ENCODE measurements around the gene RALGPS2.
A peak's percentile ranks its signal among the peaks of the same experiment; 100 is the strongest.
"Not testable (repeated sequence)": the region's sequence is repeated elsewhere in the genome, so short reads cannot be mapped to it uniquely, and the experiment has no call there.

The RALGPS2 gene

DNA sequence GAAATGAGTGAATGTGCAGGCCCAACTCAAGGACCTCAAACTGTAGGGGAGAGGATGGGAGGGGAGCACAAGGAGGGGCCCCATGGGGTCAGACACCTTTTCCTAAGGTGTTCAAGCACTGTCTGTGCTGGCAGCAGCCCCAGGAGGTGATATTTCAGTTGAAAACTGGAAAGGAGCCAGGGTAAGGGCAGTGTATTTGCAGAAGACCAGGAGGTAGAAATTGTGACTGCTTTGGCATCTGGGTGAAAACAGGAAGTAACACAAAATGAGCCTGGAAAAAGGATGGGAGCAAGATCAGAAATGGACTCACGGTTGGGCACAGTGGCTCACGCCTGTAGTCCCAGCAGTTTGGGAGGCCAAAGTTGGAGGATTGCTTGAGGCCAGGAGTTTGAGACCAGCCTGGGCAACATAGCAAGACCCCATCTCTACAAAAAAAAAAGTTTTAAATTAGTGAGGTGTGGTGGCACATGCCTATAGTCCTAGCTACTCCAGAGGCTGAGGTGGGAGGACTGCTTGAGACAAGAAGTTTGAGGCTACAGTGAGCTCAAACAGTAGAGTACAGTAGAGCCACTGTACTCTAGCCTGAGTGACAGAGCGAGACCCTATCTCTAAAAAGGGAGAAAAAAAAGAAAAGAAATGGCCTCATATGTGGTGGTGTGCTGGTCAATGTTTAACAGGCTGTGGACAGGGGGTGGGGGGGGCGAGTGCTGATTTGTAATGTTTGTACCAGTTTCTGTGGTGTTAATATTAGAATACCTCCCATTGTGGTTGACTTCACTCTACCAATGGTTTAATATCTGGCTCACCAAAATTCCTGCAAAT, 222.0 kb downstream of the RALGPS2 start:
- no peak for DNase-seq

GRCh38 chr1:178947677-178947981, 222.6 kb downstream of the RALGPS2 start:
- DNase-seq: no peak

DNA sequence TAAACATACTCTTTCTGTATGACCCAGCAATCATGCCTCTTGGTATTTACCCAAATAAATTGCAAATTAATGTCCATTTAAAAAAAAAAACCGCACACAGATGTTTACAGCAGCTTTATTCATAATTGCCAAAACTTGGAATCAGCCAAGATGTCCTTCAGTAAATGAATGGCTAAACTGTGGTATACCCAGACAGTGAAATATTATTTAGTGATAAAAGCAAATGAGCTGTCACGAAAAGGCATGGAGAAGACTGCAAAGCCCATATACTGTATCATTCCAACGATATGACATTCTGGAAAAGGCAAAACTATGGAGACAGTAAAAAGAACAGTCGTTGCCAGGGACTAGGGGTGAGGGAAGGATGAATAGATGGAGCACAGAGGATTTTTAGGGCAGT, 223.6 kb downstream of the RALGPS2 start:
- no peak for DNase-seq

- not testable (repeated sequence) for DNase-seq
These were observed 224.8 kb downstream of the RALGPS2 start for GRCh38 chr1:178949866-178950265.

- no peak for DNase-seq
These were observed 226.6 kb downstream of the RALGPS2 start for GRCh38 chr1:178951600-178951999.

DNA sequence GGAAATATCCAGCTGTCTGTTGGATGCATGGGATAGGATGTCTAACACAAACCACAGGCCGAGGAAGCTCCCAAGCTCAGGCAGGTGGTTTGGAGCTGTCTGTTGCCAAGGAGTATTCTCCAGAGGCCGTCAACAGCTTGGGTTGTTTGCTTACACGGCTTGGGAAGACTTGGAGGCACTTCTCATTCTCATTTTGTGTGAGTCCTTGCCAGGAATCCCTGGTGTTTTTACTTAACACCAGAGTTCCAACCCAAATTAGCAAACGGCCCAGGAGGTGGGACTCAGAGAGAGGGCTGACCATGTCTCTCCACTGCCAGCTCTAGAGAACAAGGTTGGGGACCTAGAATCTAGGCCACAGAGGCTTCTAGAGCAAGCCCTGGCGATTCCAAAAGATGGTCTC, 228.0 kb downstream of the RALGPS2 start:
- peak; percentile 30 for DNase-seq

DNA sequence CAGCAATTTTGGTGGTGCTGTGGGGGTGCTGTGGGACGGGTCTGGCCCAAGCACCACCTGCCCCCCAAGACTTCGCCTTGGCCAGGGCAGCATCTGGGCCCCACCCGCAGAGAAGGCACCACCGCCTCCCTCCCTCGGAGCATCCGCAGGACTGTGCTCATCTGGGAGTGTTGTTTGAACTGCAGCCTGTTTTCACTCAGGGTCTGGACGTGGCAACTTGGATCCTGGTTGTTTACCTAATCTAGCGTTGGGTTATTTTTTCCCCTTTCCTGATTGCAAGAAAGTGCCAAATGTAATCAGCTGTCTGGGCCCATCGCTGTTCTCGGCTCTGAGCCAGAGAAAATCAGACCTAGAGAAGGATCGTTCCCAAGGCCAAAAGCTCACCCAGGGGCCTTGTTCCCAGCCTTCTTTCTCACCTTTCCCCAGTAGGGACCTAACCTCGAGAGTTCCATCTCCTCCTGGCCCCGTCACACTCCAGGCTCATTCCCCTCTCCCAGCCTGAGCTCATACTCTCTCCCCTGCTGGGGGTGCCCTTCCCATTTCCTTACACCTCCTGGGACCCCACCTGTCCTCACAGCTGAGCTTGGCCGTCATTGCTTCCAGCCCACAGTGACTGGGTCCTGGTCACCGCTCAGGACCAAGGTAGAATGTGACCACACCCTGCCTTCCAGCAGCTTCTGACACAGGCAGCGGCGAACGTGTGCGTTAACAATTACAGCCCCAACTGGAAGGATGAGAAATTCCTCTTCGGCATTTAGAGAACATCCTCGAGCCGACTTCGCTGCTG, 228.7 kb downstream of the RALGPS2 start:
- no peak for DNase-seq

GRCh38 chr1:178954325-178954690, 229.3 kb downstream of the RALGPS2 start:
- no peak for DNase-seq

- DNase-seq: no peak
These were observed 229.9 kb downstream of the RALGPS2 start for GRCh38 chr1:178954937-178955336.

- DNase-seq: no peak
These were observed 230.4 kb downstream of the RALGPS2 start for GRCh38 chr1:178955391-178955954.

GRCh38 chr1:178958491-178958890, 233.4 kb downstream of the RALGPS2 start:
- no peak for DNase-seq

- no peak for DNase-seq
These were observed 234.8 kb downstream of the RALGPS2 start for GRCh38 chr1:178959543-178960460.

DNA sequence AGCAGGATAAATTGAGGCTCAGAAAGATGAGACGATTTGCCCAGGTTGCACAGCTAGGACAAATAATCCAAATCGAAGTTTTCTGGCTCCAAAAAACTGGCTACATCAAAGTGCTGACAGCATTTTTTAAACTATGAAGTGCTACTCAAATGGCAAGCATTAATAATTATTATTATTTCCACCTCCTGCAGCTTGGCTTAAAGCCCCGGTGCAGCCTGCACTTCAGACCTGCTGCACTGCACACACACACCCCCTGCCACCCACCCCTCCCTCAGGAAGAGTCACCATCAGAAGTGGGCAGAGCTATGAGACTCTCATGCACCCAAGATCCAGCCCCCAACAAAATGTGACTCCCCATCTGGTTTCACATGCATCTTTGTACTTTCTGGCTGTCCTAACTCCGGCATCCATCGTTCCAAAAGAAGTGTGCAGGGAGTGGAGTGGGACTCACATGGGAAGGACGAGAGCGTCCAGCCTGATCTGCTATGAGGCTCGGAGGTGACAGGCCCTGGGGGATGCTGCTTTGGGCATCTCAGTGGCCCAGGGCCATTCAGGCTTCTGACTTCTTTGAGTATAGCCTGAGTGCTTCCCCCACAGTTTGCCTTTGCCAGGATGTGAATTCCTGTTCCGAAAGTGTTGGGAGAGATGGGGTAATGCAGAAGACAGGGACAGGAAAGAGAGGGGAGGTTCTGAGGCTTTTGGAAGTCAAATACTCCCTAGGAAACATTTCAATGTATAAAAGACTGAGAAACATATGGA, 235.6 kb downstream of the RALGPS2 start:
- DNase-seq: no peak

- DNase-seq: no peak
These were observed 236.3 kb downstream of the RALGPS2 start for GRCh38 chr1:178961331-178961730.

DNA sequence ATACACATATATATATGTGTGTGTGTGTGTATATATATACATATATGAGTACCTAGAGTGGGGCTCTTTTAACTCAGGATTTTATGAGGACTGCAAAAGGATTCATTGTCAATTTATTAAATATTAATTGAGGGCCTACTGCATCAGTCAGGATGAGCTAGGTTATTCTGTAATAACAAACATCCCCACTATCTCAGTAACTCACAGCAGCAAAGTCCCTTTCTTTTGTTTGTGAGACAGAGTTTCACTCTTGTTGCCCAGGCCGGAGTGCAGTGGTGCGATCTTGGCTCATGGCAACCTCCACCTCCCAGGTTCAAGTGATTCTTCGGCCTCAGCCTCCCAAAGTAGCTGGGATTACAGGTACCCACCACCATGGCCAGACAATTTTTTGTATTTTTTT, 236.8 kb downstream of the RALGPS2 start:
- DNase-seq: no peak

GRCh38 chr1:178962853-178963711, 238.0 kb downstream of the RALGPS2 start:
- no peak for DNase-seq

DNA sequence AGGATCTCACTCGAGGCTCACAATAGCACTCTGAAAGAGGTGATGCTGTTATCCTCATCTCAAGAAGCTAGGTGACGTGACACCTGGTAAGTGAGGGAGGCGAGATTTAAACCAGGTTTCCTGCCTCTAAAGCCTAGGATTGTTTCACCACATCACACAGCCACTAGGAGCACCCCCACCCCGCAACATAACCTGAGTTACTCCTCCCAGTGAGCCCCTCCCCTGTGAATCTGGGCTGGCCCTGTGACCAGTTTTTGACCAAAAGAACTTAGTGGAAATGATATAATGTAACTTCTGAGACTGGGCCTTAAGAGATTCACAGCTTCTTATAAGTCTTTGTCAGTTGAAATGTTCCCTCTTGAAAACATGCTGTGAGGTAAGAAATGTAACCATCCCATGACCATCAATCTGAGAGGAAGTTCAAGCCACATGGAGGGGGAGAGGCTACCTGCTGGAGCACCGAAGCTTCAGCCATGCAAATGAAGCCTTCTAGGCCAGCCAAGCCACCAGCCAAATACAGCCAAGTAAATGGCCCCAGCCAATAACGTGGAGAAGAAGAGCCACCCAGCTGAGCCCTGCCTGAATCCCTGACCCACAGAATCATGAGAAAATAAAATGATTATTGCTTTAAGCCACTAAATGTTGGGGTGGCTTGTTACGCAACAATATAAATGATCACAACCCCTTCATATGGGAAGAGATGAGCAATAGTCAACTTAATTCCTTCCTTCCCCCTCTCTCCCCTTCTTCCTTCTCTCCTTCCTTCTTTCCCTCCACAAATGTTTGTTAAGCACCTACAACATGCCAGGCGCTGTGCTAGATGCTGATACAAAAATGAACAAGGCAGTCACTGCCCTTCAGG, 239.7 kb downstream of the RALGPS2 start:
- no peak for DNase-seq

GRCh38 chr1:178966312-178966711, 241.3 kb downstream of the RALGPS2 start:
- DNase-seq: no peak

DNA sequence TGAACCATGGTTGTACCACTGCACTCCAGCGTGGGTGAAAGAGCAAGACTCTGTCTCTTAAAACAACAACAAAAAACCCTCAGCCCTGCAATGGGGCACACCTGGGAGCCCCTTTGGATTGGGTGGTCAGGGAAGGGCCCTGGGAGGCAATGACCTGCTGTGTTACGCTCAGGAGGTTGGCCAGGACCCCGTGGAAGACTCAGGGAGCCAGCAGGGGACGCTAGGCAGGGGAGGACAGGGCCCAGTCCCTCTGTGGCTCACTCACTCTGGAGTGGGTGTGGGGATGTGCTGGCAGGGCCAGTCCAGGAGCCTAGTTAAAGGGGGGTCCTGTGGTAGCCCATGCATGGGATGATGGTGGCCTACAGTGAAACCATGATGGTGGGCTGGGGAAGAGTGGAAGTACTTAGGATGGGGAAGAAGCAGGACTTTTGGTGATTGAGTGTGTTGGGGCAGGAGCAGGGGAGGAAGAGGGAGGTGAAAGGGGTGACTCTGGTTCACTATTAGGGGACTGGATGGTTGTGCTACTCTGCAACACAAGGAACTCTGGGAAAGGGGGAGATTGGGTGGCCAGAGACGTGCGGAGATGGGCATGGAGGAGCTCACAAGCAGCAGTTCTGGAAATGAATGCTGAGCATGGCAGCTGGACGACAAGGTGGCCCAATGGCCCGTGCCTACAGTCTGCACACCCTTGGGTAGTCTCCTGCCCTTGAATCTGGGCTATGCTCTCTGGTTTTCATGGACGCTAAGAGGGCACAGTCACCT, 244.4 kb downstream of the RALGPS2 start:
- DNase-seq: no peak

Measured in NCI-H2107 (cell line).